Skin epidermis (tissue), 12 donors: Measurements from ENCODE around the gene MARS1.
A peak's percentile ranks its signal among the peaks of the same experiment; 100 is the strongest.

Source experiments
- H3K27ac ChIP-seq, 21 experiments: fragments of 200-600 bp; sonication (generic) in 11 of 21; one replicate each; pipeline ENCODE4 v1.5.0; 2020; ENCODE audit warnings: mild to moderate bottlenecking in 3 of 21, inconsistent platforms in 2 of 21, moderate library complexity in 2 of 21
- H3K4me3 ChIP-seq, 7 experiments: fragments of 200-600 bp; sonication (generic) in 2 of 7; one replicate each; pipeline ENCODE4 v1.5.0; 2020; ENCODE audit warnings: inconsistent platforms in 2 of 7, mild to moderate bottlenecking in 2 of 7, moderate library complexity in 1 of 7

MARS1 gene

GRCh38 chr12:57469296-57470164 is 18.3 kb upstream of the MARS1 start:
- H3K27ac ChIP-seq, result no peak overlapping the region
- H3K4me3 ChIP-seq, result no peak overlapping the region

- H3K27ac ChIP-seq, result no peak overlapping the region
- H3K4me3 ChIP-seq, result no peak overlapping the region
These were observed 17.4 kb upstream of the MARS1 start for GRCh38 chr12:57470286-57470969.

DNA sequence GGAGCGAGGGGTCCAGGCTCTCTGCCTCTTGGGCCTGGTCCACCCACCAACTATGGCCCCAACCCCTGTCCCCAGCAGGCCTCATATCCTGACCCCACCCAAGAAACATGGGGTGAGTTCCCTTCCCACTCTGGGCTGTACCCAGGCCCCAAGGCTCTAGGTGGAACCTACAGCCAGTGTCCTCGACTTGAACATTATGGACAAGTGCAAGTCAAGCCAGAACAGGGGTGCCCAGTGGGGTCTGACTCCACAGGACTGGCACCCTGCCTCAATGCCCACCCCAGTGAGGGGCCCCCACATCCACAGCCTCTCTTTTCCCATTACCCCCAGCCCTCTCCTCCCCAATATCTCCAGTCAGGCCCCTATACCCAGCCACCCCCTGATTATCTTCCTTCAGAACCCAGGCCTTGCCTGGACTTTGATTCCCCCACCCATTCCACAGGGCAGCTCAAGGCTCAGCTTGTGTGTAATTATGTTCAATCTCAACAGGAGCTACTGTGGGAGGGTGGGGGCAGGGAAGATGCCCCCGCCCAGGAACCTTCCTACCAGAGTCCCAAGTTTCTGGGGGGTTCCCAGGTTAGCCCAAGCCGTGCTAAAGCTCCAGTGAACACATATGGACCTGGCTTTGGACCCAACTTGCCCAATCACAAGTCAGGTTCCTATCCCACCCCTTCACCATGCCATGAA is 16.8 kb upstream of the MARS1 start:
- H3K27ac ChIP-seq, result no peak overlapping the region
- no peak overlapping the region for H3K4me3 ChIP-seq

GRCh38 chr12:57471661-57472060 is 16.2 kb upstream of the MARS1 start:
- Histone ChIP-seq H3K27ac (no peak overlapping the region), H3K4me3 (no peak overlapping the region)

DNA sequence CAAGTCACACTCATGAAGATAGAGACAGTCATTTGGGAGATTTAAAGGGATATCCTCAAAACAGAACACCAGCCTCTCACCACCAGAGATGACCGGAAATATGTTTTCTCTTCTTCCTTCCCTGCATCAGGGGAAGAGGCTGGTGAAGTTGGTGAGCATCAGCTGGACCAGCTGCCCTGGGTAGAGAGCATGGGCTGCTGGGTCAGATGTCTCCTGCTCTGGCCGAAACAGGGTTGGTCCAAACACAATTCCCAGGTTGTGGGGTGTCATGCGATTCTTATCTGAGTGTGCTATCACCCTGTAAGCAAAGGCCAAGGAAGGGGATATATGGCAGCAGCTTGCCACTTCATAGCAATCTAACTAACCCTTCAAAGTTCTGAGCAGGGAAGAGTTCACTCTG is 15.5 kb upstream of the MARS1 start:
- no peak overlapping the region for H3K4me3 ChIP-seq
- no peak overlapping the region for H3K27ac ChIP-seq

DNA sequence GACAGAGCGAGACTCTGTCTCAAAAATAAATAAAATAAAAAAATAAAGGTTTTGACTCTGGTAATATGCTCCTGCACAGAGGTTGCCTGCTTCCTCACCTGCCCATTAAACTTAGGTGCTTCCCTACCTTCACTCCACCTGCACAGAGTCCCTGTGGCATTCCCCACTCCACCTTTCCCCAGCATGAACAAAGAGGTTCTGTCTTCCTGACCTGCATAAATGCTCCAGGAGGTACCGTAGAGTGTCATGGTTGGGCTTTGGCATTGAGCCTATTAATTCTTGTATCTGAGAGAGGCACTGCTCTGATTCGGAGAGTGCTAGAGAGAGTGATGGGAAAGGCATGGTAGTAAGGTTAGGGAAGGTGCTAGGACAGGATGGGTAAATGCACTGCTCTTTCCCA is 14.5 kb upstream of the MARS1 start:
- H3K27ac ChIP-seq, result no peak overlapping the region
- no peak overlapping the region for H3K4me3 ChIP-seq

DNA sequence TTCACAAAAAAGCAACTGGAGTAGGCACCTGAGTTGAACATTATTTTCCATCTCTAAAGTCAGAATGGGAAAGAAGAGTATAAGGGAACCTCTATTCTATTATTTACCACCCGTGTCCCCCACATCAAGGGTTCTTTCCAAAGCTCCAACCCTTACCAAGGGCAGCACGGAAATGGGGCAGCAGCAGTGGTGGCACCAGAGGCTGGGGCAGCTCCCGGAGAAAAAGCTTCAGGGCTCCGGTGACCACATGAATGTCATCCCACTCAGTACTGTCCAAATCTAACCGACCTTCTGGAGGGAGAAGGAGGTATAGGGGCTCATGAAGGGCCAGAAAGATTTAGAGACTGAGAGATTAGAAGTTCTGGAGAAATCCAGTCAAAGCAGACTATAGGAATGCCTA is 14.0 kb upstream of the MARS1 start:
- Histone ChIP-seq H3K27ac (no peak overlapping the region), H3K4me3 (no peak overlapping the region)

DNA sequence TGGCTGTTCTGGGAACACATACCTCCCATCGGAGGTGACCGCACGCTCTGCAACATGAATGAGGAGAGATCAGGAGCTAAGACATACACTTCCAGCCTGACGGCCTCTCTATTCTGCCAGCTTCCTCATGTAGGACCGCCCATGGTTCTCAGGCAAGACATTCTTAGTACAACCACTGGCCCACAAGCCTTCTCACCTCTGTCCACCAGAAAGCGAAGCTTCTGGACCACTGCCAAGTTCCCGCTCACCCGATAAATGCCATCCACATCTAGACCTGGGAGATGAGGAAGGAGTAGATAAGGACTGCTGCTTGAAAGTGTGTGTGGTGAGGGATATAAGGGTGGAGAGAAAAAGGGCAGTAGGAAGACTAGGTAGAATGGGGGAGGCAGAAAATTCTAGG is 13.4 kb upstream of the MARS1 start:
- Histone ChIP-seq H3K27ac (no peak overlapping the region), H3K4me3 (no peak overlapping the region)

GRCh38 chr12:57474862-57475261 is 13.0 kb upstream of the MARS1 start:
- H3K27ac ChIP-seq, result no peak overlapping the region
- peak overlapping the region in 1 of 7 experiments; percentile 40 for H3K4me3 ChIP-seq

DNA sequence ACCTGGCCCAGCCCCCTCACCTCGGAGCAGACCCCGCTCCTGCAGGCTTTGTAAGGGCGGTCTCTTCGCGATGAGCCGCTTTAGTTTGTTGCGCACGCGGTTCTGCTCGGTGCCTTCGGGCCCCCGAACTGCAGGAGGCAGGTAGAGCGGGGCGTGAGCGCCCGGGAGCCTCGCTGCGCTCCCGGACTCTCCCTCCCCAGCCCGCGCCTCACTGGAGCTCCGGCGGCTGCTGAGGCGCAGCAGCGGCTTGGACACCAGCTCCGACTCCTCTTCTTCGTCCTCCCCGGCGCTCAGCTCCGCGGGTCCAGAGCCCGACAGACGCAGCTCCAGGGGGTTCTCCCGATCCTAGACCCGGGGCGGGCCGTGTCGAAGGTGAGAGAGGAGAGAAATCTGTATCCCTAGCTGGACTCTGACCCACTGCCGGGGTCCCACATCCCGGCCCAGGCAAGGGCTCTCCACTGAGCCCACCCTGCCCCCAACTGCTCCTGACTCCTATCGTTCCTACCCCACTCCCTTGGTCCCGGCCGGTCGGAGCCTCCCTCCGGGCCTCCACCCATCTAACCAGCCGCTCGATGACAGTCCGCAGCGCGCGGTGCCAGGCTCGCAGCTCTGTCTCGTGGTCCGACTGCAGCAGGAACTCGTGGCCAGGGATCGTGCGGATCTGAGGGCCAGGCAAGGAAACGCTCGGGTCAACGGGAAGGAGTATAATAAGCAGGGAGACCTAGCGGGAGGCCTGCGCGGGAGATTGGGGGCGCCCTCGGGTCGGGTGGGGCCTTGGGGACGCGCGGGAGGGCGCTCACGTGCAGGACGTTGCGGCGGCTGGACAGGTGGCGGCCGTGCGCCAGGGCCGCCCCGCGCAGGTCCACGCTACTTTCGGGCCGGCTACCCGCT is 12.4 kb upstream of the MARS1 start:
- Histone ChIP-seq H3K27ac (peak overlapping the region in 17 of 21 experiments; percentile 17 to 99 (median 88)), H3K4me3 (peak overlapping the region; percentile 32 to 47 (median 40))

- H3K27ac ChIP-seq, result peak overlapping the region in 18 of 21 experiments; percentile 31 to 99 (median 86)
- peak overlapping the region; percentile 32 to 47 (median 40) for H3K4me3 ChIP-seq
These were observed 11.5 kb upstream of the MARS1 start for GRCh38 chr12:57476162-57476992.

GRCh38 chr12:57476993-57477709 is 10.7 kb upstream of the MARS1 start:
- H3K27ac ChIP-seq, result peak overlapping the region; percentile 31 to 99 (median 84)
- H3K4me3 ChIP-seq, result peak overlapping the region; percentile 32 to 47 (median 40)

- H3K27ac ChIP-seq, result peak overlapping the region; percentile 31 to 99 (median 84)
- peak overlapping the region; percentile 32 to 47 (median 40) for H3K4me3 ChIP-seq
These were observed 9.9 kb upstream of the MARS1 start for GRCh38 chr12:57477710-57478681.

DNA sequence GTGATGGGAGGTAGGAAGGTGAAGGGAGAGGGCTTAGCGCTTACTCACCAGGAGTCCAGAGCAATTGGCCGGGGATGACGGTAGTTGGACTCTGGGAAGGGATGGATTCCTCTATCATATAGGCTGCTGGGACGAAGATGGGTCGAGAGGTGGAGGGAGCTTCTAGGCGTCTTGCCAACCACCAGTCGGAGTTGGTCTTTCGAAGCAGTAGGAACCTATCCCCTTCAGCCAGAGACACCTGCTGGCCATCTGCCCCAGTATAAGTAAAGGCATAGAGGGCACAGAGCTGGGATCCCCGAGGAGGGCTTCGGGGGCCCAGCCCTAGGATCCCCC is 8.9 kb upstream of the MARS1 start:
- Histone ChIP-seq H3K4me3 (peak overlapping the region in 3 of 7 experiments; percentile 14 to 42 (median 36)), H3K27ac (peak overlapping the region in 20 of 21 experiments; percentile 31 to 99 (median 84))

DNA sequence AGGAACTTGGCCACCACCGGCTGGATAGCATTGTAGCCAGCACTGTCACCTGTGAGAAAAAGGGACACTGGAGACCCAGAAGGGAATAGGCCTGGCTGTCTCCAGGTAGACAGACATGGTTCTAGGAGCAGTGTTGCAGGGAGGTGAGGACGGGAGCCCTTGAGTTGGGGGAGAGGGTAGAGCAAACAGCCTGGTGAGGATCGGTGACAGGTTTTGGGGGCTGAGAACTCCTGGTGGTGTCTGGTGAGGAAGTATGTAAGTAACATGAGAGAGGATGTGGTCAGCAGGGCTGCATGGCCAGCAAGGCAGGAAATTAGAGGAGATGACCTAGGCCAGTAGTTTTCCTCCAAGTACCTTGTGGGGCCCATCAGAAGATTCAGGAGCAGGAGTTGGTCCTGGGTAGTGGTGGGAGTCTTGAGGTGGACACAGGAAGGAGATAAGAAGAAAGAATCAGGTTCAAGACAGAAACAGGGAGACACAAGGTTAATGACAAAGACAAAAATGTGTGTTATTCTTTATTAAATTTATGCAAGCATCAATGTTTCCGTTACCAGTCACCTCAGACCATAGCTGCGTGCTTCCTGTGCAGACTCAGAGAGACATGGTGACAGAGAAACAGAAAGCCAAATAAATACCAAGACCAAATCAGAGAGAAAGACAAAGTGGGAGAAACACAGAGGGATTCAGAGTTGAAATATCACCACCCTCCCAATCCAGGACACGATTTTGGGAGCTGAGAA is 8.3 kb upstream of the MARS1 start, which contains the start of gene ARHGAP9:
ARHGAP9 (minus strand) TSS at position 491 of the 740 bp plus-strand sequence; CDS start at position 31, 460 bp downstream.
- peak within 1 kb of the TSS in 3 of 7 experiments; percentile 36 to 42 (median 40) for H3K4me3 ChIP-seq

GRCh38 chr12:57481671-57482070 is 6.2 kb upstream of the MARS1 start:
- no peak overlapping the region for H3K4me3 ChIP-seq
- H3K27ac ChIP-seq, result peak overlapping the region in 4 of 21 experiments; percentile 88 to 99 (median 94)

More for the DNA sequence above, 8.3 kb upstream of the MARS1 start, which contains the start of gene ARHGAP9:
- H3K27ac ChIP-seq, result peak within 1 kb of the TSS in 20 of 21 experiments; percentile 36 to 99 (median 84)
